ENCODE data around the gene MPC1.

Gene MPC1

GRCh38 chr6:166382933-166383801 is at the start of gene MPC1:
MPC1 (minus strand) TSS chr6:166382940; CDS start chr6:166382876, 64 bp downstream.
- Mint-ChIP-seq H3K4me3 (peak within 1 kb of the TSS; percentile 85), H3K4me1 (peaks cover 12% of the 10 kb centered on the region), H3K36me3 (no peaks in the 10 kb centered on the region), H3K9me3 (no peaks in the 10 kb centered on the region), H3K27ac (peak within 1 kb of the TSS; percentile 54)
- DNase-seq (ENCODE audit: low spot score in 2 of 2) (peak; percentile 95), ATAC-seq (peak; percentile 96)

- no peaks in the 10 kb centered on the region for H3K36me3 Mint-ChIP-seq
- H3K4me1 Mint-ChIP-seq, result peaks cover 1% of the 10 kb centered on the region
- no peak overlapping the region for H3K4me3 Mint-ChIP-seq
- DNase-seq (ENCODE audit: low spot score in 2 of 2) (no peak), ATAC-seq (no peak)
- H3K27ac Mint-ChIP-seq, result no peak overlapping the region
- H3K9me3 Mint-ChIP-seq, result no peaks in the 10 kb centered on the region
Measured at GRCh38 chr6:166430269-166430668, 47.5 kb upstream of the MPC1 start.

GRCh38 chr6:166424431-166424830 is 41.7 kb upstream of the MPC1 start:
- DNase-seq (ENCODE audit: low spot score in 2 of 2), result no peak
- Mint-ChIP-seq H3K4me1 (peaks cover 13% of the 10 kb centered on the region), H3K4me3 (no peak overlapping the region), H3K9me3 (no peaks in the 10 kb centered on the region), H3K27ac (no peak overlapping the region), H3K36me3 (no peaks in the 10 kb centered on the region)
- ATAC-seq, result no peak

GRCh38 chr6:166423781-166424180 is 41.0 kb upstream of the MPC1 start:
- DNase-seq (ENCODE audit: low spot score in 2 of 2), result no peak
- Mint-ChIP-seq H3K36me3 (no peaks in the 10 kb centered on the region), H3K27ac (no peak overlapping the region), H3K4me1 (peaks cover 19% of the 10 kb centered on the region), H3K9me3 (no peaks in the 10 kb centered on the region), H3K4me3 (no peak overlapping the region)
- ATAC-seq, result no peak

DNA sequence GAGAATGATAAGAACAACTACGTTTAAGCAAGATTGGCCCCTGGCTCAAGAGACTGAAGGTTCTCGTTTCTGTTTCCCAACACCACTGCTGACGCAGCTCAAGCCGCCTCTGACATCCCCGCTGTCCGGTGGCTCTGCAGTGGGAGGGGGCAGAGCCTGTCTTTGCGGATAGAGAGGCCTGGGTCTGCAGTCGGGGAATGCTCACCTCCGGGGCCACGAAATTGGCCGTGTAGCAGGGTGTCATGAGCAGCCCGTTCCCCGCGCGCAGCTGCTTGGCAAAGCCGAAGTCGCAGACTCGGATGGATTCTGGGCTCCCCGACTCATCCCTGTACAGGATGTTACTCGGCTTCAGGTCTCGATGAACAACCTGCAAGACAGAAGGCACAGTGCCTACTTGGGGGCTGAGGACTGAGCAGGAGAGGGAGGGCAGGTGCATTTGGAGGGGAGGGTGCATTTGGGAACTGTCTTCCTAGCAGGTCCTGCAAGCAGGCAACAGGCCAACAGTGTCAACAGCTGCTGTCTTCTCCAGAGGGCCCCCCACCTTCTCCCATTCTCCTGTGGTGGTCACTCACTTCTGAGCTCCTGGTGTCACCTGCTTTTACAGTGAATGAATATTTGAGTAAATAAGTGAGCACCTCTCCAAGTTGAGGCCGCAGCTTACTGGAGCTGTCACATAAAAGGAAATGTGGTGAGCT is 40.5 kb upstream of the MPC1 start:
- no peak overlapping the region for H3K27ac Mint-ChIP-seq
- no peak overlapping the region for H3K4me3 Mint-ChIP-seq
- DNase-seq (ENCODE audit: low spot score in 2 of 2), result no peak

GRCh38 chr6:166422201-166422940 is 39.6 kb upstream of the MPC1 start:
- ATAC-seq (no peak), DNase-seq (ENCODE audit: low spot score in 2 of 2) (no peak)
- peaks cover 5% of the 10 kb centered on the region for H3K36me3 Mint-ChIP-seq
- peaks cover 33% of the 10 kb centered on the region for H3K4me1 Mint-ChIP-seq
- no peaks in the 10 kb centered on the region for H3K9me3 Mint-ChIP-seq
- H3K4me3 Mint-ChIP-seq, result no peak overlapping the region
- H3K27ac Mint-ChIP-seq, result no peak overlapping the region

More for the DNA sequence above, 40.5 kb upstream of the MPC1 start:
- Mint-ChIP-seq H3K4me1 (peaks cover 25% of the 10 kb centered on the region), H3K36me3 (peaks cover 5% of the 10 kb centered on the region), H3K9me3 (no peaks in the 10 kb centered on the region)
- no peak for ATAC-seq

DNA sequence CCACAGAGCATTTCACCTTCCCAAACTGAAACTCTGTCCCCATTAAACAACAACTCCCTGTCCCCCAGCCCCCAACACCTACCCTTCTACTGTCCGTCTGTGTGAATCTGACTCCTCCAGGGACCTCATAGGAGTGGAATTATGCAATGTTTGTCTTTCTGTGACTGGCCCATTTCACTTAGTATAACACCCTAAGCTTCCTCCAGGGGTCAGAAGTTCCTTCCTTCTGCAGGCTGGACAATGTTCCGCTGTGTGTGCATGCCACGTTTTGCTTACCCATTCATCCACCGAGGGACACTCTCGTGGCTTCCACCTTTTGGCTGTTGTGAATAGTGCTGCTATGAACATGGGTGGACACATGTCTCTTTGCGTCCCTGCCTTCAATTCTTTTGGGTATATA is 37.6 kb upstream of the MPC1 start:
- H3K9me3 Mint-ChIP-seq, result peaks cover 9% of the 10 kb centered on the region
- peaks cover 53% of the 10 kb centered on the region for H3K4me1 Mint-ChIP-seq
- H3K36me3 Mint-ChIP-seq, result peaks cover 19% of the 10 kb centered on the region
- no peak for ATAC-seq
- no peak for DNase-seq (ENCODE audit: low spot score in 2 of 2)
- no peak overlapping the region for H3K27ac Mint-ChIP-seq
- H3K4me3 Mint-ChIP-seq, result no peak overlapping the region

DNA sequence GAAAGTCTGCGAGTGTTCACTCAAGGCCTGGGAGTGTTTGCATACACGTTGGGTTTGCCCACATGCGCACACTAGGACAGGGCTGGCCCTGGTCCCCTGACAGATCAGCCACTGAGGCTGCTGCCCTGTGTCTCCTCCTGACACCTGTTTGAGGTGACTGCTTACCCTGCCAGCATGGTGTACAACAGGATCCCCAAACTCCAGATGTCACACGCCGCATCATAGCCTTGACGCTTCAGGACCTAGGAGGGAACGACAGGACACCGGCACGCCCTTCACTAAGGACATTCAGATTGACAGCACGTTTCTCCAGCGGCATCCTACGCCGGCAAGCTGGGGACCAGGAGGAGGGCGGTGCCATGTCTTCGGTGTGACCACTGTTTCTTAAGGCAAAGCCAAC is 37.0 kb upstream of the MPC1 start:
- no peak overlapping the region for H3K27ac Mint-ChIP-seq
- ATAC-seq, result no peak
- peaks cover 9% of the 10 kb centered on the region for H3K9me3 Mint-ChIP-seq
- peaks cover 19% of the 10 kb centered on the region for H3K36me3 Mint-ChIP-seq
- no peak overlapping the region for H3K4me3 Mint-ChIP-seq
- peaks cover 60% of the 10 kb centered on the region for H3K4me1 Mint-ChIP-seq
- DNase-seq (ENCODE audit: low spot score in 2 of 2), result no peak

- Mint-ChIP-seq H3K4me1 (peaks cover 62% of the 10 kb centered on the region), H3K4me3 (peak overlapping the region; percentile 29), H3K27ac (peak overlapping the region; percentile 40), H3K36me3 (peaks cover 19% of the 10 kb centered on the region), H3K9me3 (peaks cover 9% of the 10 kb centered on the region)
- peak; percentile 34 to 80 for DNase-seq (ENCODE audit: low spot score in 2 of 2)
- ATAC-seq, result peak; percentile 74
Measured at GRCh38 chr6:166419286-166419685, 36.5 kb upstream of the MPC1 start.

- peak overlapping the region; percentile 40 for H3K27ac Mint-ChIP-seq
- peak; percentile 52 for ATAC-seq
- H3K4me1 Mint-ChIP-seq, result peaks cover 63% of the 10 kb centered on the region
- no peak for DNase-seq (ENCODE audit: low spot score in 2 of 2)
- H3K36me3 Mint-ChIP-seq, result peaks cover 19% of the 10 kb centered on the region
- peak overlapping the region; percentile 29 for H3K4me3 Mint-ChIP-seq
- H3K9me3 Mint-ChIP-seq, result peaks cover 9% of the 10 kb centered on the region
Measured at GRCh38 chr6:166418691-166419143, 36.0 kb upstream of the MPC1 start.

GRCh38 chr6:166417285-166417691 is 34.5 kb upstream of the MPC1 start:
- H3K4me3 Mint-ChIP-seq, result no peak overlapping the region
- ATAC-seq (peak; percentile 89), DNase-seq (ENCODE audit: low spot score in 2 of 2) (peak in 1 of 2 donors; percentile 66)
- peaks cover 9% of the 10 kb centered on the region for H3K9me3 Mint-ChIP-seq
- H3K27ac Mint-ChIP-seq, result peak overlapping the region; percentile 73
- H3K4me1 Mint-ChIP-seq, result peaks cover 74% of the 10 kb centered on the region
- H3K36me3 Mint-ChIP-seq, result peaks cover 19% of the 10 kb centered on the region

DNA sequence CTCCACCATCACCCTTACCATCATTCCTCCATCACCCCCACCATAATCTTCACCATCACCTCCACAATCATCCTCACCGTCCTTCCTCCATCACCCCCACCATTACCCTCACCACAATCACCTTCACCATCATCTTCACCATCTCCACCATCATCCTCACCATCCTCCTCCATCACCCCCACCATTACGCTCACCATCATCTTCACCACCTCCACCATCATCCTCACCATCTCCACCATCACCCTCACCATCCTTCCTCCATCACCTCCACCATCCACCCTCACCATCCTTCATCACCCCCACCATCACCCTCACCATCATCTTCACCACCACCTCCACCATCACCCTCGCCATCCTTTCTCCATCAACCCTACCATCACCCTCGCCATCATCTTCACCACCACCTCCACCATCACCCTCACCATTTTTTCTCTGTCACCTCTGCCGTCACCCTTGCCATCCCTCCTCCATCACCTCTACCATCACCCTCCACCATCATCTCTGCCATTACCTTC is 33.1 kb upstream of the MPC1 start:
- ATAC-seq (no peak), DNase-seq (ENCODE audit: low spot score in 2 of 2) (no peak)
- Mint-ChIP-seq H3K4me3 (peak overlapping the region; percentile 8), H3K4me1 (peaks cover 88% of the 10 kb centered on the region), H3K27ac (peak overlapping the region; percentile 73), H3K36me3 (peaks cover 19% of the 10 kb centered on the region), H3K9me3 (peaks cover 9% of the 10 kb centered on the region)

- peak overlapping the region; percentile 8 for H3K4me3 Mint-ChIP-seq
- peak; percentile 71 for ATAC-seq
- peaks cover 9% of the 10 kb centered on the region for H3K9me3 Mint-ChIP-seq
- H3K36me3 Mint-ChIP-seq, result peaks cover 19% of the 10 kb centered on the region
- H3K4me1 Mint-ChIP-seq, result peaks cover 90% of the 10 kb centered on the region
- peak overlapping the region; percentile 73 for H3K27ac Mint-ChIP-seq
- peak in 1 of 2 donors; percentile 61 for DNase-seq (ENCODE audit: low spot score in 2 of 2)
Measured at GRCh38 chr6:166415306-166415705, 32.6 kb upstream of the MPC1 start.

GRCh38 chr6:166413491-166413951 is 30.8 kb upstream of the MPC1 start:
- H3K27ac Mint-ChIP-seq, result no peak overlapping the region
- peaks cover 81% of the 10 kb centered on the region for H3K4me1 Mint-ChIP-seq
- H3K9me3 Mint-ChIP-seq, result peaks cover 9% of the 10 kb centered on the region
- H3K4me3 Mint-ChIP-seq, result no peak overlapping the region
- peaks cover 17% of the 10 kb centered on the region for H3K36me3 Mint-ChIP-seq
- DNase-seq (ENCODE audit: low spot score in 2 of 2) (no peak), ATAC-seq (no peak)

DNA sequence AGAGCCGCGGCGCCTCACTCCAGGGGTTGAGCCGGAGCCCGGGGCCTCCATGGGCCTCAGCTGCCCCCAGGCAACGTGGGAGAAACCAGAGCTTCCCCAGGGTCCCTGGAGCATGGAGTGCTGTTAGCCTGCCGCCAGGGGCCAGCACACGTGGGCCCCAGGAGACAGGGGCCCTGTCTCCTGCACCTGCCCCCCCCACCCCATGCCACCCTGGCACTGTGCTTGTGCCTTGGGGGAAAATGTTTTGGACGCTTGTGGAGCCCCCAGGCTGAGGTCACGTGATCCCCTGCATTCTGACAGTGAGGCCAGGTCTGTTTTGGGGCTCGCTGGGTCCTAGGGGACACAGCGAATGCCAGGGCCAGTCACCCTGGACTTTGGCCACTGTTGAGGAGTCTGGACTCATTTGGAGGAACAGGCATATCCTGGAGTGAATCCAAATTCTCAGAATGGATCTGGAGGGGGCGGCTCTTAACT is 30.2 kb upstream of the MPC1 start:
- H3K4me1 Mint-ChIP-seq, result peaks cover 80% of the 10 kb centered on the region
- ATAC-seq (no peak), DNase-seq (ENCODE audit: low spot score in 2 of 2) (no peak)
- peaks cover 14% of the 10 kb centered on the region for H3K36me3 Mint-ChIP-seq
- no peak overlapping the region for H3K27ac Mint-ChIP-seq
- peaks cover 9% of the 10 kb centered on the region for H3K9me3 Mint-ChIP-seq
- H3K4me3 Mint-ChIP-seq, result no peak overlapping the region

All from stimulated activated effector memory CD8-positive, alpha-beta T cell treated with anti-CD3 and anti-CD28 coated beads, Interleukin-12 subunit alpha, Interleukin-12 subunit beta, amount 100 ng/mL, for 72 hours (primary cell).